ENCODE measurements around the gene RBAK. TPM values are rescaled to one million over a fixed set of nuclear protein-coding genes. Genes with fewer than 3 reads are reported as not detected.
"Not testable (repeated sequence)": the region's sequence is repeated elsewhere in the genome, so short reads cannot be mapped to it uniquely, and the experiment has no call there.

The RBAK gene
- total RNA-seq, 4 donors from 2014 or later, result 6.4 to 15.0 (median 9.6) TPM

GRCh38 chr7:5001003-5001402, 44.7 kb upstream of the RBAK start:
- no peak for TF ChIP-seq CTCF (IDR thresholded peaks at IDR 0.05)
- TF ChIP-seq POLR2A (IDR thresholded peaks at IDR 0.05), result no peak
- TF ChIP-seq POLR2AphosphoS5 (IDR thresholded peaks at IDR 0.05), result no peak
- no peak for TF ChIP-seq EP300 (IDR thresholded peaks at IDR 0.05)
- Histone ChIP-seq H3K27ac (no peak overlapping the region), H3K9me3 (no peaks in the 10 kb centered on the region), H3K36me3 (peaks cover 27% of the 10 kb centered on the region), H3K4me1 (no peaks in the 10 kb centered on the region), H3K27me3 (no peaks in the 10 kb centered on the region), H3K4me3 (no peak overlapping the region)
- WGBS, result 94% methylated on average over 4 of the region's 4 CpGs
- no peak for DNase-seq (ENCODE audit: low spot score in 2 of 2)

GRCh38 chr7:5001911-5002310, 43.7 kb upstream of the RBAK start:
- Histone ChIP-seq H3K4me1 (no peaks in the 10 kb centered on the region), H3K36me3 (peaks cover 18% of the 10 kb centered on the region), H3K4me3 (no peak overlapping the region), H3K27me3 (no peaks in the 10 kb centered on the region), H3K27ac (no peak overlapping the region), H3K9me3 (no peaks in the 10 kb centered on the region)
- WGBS, result 77% methylated on average over 5 of the region's 5 CpGs
- TF ChIP-seq POLR2AphosphoS5 (IDR thresholded peaks at IDR 0.05) (no peak), CTCF (IDR thresholded peaks at IDR 0.05) (no peak), EP300 (IDR thresholded peaks at IDR 0.05) (no peak), POLR2A (IDR thresholded peaks at IDR 0.05) (no peak)
- no peak for DNase-seq (ENCODE audit: low spot score in 2 of 2)

GRCh38 chr7:5005066-5005465, 40.6 kb upstream of the RBAK start:
- DNase-seq (ENCODE audit: low spot score in 2 of 2), result no peak
- 61% methylated on average over 1 of the region's 1 CpG for WGBS

GRCh38 chr7:5012985-5013384, 32.7 kb upstream of the RBAK start:
- DNase-seq (ENCODE audit: low spot score in 2 of 2), result peak; percentile 17 to 38
- TF ChIP-seq CTCF (IDR thresholded peaks at IDR 0.05), result no peak
- TF ChIP-seq EP300 (IDR thresholded peaks at IDR 0.05), result no peak
- no peak for TF ChIP-seq POLR2AphosphoS5 (IDR thresholded peaks at IDR 0.05)
- no peak for TF ChIP-seq POLR2A (IDR thresholded peaks at IDR 0.05)
- no peak overlapping the region for H3K27ac ChIP-seq
- H3K4me3 ChIP-seq, result no peak overlapping the region
- H3K27me3 ChIP-seq, result no peaks in the 10 kb centered on the region
- H3K36me3 ChIP-seq, result peaks cover 12% of the 10 kb centered on the region
- WGBS, result 90% methylated on average over 7 of the region's 7 CpGs
- H3K4me1 ChIP-seq, result no peaks in the 10 kb centered on the region
- H3K9me3 ChIP-seq, result no peaks in the 10 kb centered on the region

More at GRCh38 chr7:5005066-5005465, 40.6 kb upstream of the RBAK start:
- Histone ChIP-seq H3K27ac (no peak overlapping the region), H3K4me3 (no peak overlapping the region), H3K36me3 (peaks cover 7% of the 10 kb centered on the region), H3K27me3 (no peaks in the 10 kb centered on the region), H3K4me1 (no peaks in the 10 kb centered on the region), H3K9me3 (no peaks in the 10 kb centered on the region)
- TF ChIP-seq POLR2A (IDR thresholded peaks at IDR 0.05) (no peak), POLR2AphosphoS5 (IDR thresholded peaks at IDR 0.05) (no peak), EP300 (IDR thresholded peaks at IDR 0.05) (no peak), CTCF (IDR thresholded peaks at IDR 0.05) (no peak)

- DNase-seq (ENCODE audit: low spot score in 2 of 2), result peak in 1 of 2 donors; percentile 62
- H3K36me3 ChIP-seq, H3K27ac ChIP-seq, H3K27me3 ChIP-seq, H3K9me3 ChIP-seq, H3K4me3 ChIP-seq, H3K4me1 ChIP-seq: not testable (repeated sequence)
- 84% methylated on average over 6 of the region's 6 CpGs for WGBS
These were observed 29.7 kb upstream of the RBAK start for GRCh38 chr7:5015936-5016335.

- not testable (repeated sequence) for H3K4me1 ChIP-seq, H3K27me3 ChIP-seq, H3K27ac ChIP-seq, H3K4me3 ChIP-seq, H3K36me3 ChIP-seq, H3K9me3 ChIP-seq
- peak in 1 of 2 donors; percentile 57 for DNase-seq (ENCODE audit: low spot score in 2 of 2)
- 94% methylated on average over 12 of the region's 12 CpGs for WGBS
These were observed 28.0 kb upstream of the RBAK start for GRCh38 chr7:5017626-5018025.

Measured in suprapubic skin (tissue), 4 donors.